ENCODE measurements around the gene DGKI. TPM values are rescaled to one million over a fixed set of nuclear protein-coding genes. Genes with fewer than 3 reads are reported as not detected.

Gene DGKI
- total and polyA plus RNA-seq, 12 donors: 0.12 to 4.6 (median 1.1) TPM

- H3K4me3 ChIP-seq: no peak overlapping the region
- H3K4me1 ChIP-seq (replicated peaks in 1 of 2): no peaks in the 10 kb centered on the region
- intact Hi-C loops (cut with DNase I): loop anchor here (5.0 to 10.0 kb wide), 2 partner anchors 240 to 347 kb away; partner anchors contain the start of gene CREB3L2 (in 1 of the 2)
- no peak for DNase-seq
- H3K27ac ChIP-seq: peak overlapping the region in 1 of 5 donors; percentile 11
- WGBS, 4 donors: 70 to 84% (median 80%) methylated on average over 4 of the region's 4 CpGs
- TF ChIP-seq POLR2A (IDR thresholded peaks at IDR 0.05): no peak
- no peak for TF ChIP-seq CTCF (IDR thresholded peaks at IDR 0.05)
- no peaks in the 10 kb centered on the region for H3K36me3 ChIP-seq (replicated peaks in 1 of 2)
- no peaks in the 10 kb centered on the region for H3K27me3 ChIP-seq
- no peaks in the 10 kb centered on the region for H3K9me3 ChIP-seq (replicated peaks in 1 of 3)
Observed at GRCh38 chr7:137657476-137658189, 189.1 kb downstream of the DGKI start.

GRCh38 chr7:137656850-137657232, 189.9 kb downstream of the DGKI start:
- TF ChIP-seq CTCF (IDR thresholded peaks at IDR 0.05): no peak
- no peak for TF ChIP-seq POLR2A (IDR thresholded peaks at IDR 0.05)
- WGBS, 4 donors: 73 to 86% (median 77%) methylated on average over 3 of the region's 3 CpGs

GRCh38 chr7:137656227-137656849, 190.4 kb downstream of the DGKI start:
- peak; percentile 71 to 95 (median 88) for DNase-seq
- H3K36me3 ChIP-seq (replicated peaks in 1 of 2): no peaks in the 10 kb centered on the region
- peak; percentile 62 to 88 (median 78) for TF ChIP-seq CTCF (IDR thresholded peaks at IDR 0.05)
- TF ChIP-seq POLR2A (IDR thresholded peaks at IDR 0.05): no peak
- H3K9me3 ChIP-seq (replicated peaks in 1 of 3): no peaks in the 10 kb centered on the region
- 6 to 9% (median 8%) methylated on average over 8 of the region's 8 CpGs for WGBS, 4 donors
- no peaks in the 10 kb centered on the region for H3K4me1 ChIP-seq (replicated peaks in 1 of 2)
- H3K27me3 ChIP-seq: no peaks in the 10 kb centered on the region
- intact Hi-C loops (cut with DNase I): loop anchor here (5.0 to 10.0 kb wide), 2 partner anchors 241 to 348 kb away; partner anchors contain the start of gene CREB3L2 (in 1 of the 2)
- no peak overlapping the region for H3K4me3 ChIP-seq
- H3K27ac ChIP-seq: no peak overlapping the region

More at GRCh38 chr7:137656850-137657232, 189.9 kb downstream of the DGKI start:
- Histone ChIP-seq H3K4me1 (replicated peaks in 1 of 2) (no peaks in the 10 kb centered on the region), H3K9me3 (replicated peaks in 1 of 3) (no peaks in the 10 kb centered on the region), H3K36me3 (replicated peaks in 1 of 2) (no peaks in the 10 kb centered on the region), H3K27me3 (no peaks in the 10 kb centered on the region), H3K27ac (no peak overlapping the region), H3K4me3 (no peak overlapping the region)
- DNase-seq: no peak
- intact Hi-C loops (cut with DNase I): loop anchor here (5.0 to 10.0 kb wide), 2 partner anchors 240 to 348 kb away; partner anchors contain the start of gene CREB3L2 (in 1 of the 2)

GRCh38 chr7:137655804-137656203, 191.0 kb downstream of the DGKI start:
- H3K4me1 ChIP-seq (replicated peaks in 1 of 2): no peaks in the 10 kb centered on the region
- H3K36me3 ChIP-seq (replicated peaks in 1 of 2): no peaks in the 10 kb centered on the region
- H3K9me3 ChIP-seq (replicated peaks in 1 of 3): no peaks in the 10 kb centered on the region
- WGBS, 4 donors: 74 to 79% (median 77%) methylated on average over 6 of the region's 6 CpGs
- intact Hi-C loops (cut with DNase I): loop anchor here (5.0 to 10.0 kb wide), 2 partner anchors 241 to 349 kb away; partner anchors contain the start of gene CREB3L2 (in 1 of the 2)
- no peak for DNase-seq
- H3K27me3 ChIP-seq: no peaks in the 10 kb centered on the region
- no peak overlapping the region for H3K27ac ChIP-seq
- no peak overlapping the region for H3K4me3 ChIP-seq
- no peak for TF ChIP-seq POLR2A (IDR thresholded peaks at IDR 0.05)
- TF ChIP-seq CTCF (IDR thresholded peaks at IDR 0.05): no peak
